Mammary epithelial cell (primary cell): ENCODE data around the gene SDK1.

Experiments used
- EZH2 ChIP-seq: IDR thresholded peaks from 2 replicates; pipeline ENCODE4 v1.6.1; 2012; ENCODE audit warnings: low read length, inconsistent platforms, borderline replicate concordance
- TF ChIP-seq, protein P1 (sequence below), 2 donors: IDR thresholded peaks in 1 of 2; conservative IDR thresholded peaks in 1 of 2; 2 replicates each; pipeline ENCODE4 v1.5.1; 2011 to 2012; ENCODE audit warnings: inconsistent platforms in 2 of 2, low read length in 2 of 2, mild to moderate bottlenecking in 2 of 2, control low read depth in 1 of 2, low read depth in 1 of 2; ENCODE audit not compliant: insufficient read depth in 1 of 2; ENCODE audit errors: extremely low read depth in 1 of 2

DNA sequence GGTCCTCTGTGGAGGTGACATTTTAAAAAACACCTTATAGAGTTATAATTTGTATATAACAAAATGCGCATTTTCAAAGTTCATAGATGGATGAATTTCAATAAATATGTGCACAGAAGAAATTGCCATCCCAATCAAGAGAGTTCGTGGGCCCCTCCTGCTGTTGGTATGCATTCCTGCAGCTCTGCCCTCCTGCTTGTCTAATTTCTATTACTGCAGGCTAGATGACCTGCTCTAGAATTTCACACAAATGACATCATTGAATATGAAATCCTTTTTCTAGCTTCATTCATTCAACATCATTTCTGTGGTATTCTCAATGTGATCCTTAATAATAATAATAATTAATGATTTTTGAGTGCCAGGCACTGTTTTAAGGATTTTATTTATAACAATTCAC lies 348.2 kb downstream of the SDK1 start:
- no peak for TF ChIP-seq EZH2
- TF ChIP-seq, protein P1, sequence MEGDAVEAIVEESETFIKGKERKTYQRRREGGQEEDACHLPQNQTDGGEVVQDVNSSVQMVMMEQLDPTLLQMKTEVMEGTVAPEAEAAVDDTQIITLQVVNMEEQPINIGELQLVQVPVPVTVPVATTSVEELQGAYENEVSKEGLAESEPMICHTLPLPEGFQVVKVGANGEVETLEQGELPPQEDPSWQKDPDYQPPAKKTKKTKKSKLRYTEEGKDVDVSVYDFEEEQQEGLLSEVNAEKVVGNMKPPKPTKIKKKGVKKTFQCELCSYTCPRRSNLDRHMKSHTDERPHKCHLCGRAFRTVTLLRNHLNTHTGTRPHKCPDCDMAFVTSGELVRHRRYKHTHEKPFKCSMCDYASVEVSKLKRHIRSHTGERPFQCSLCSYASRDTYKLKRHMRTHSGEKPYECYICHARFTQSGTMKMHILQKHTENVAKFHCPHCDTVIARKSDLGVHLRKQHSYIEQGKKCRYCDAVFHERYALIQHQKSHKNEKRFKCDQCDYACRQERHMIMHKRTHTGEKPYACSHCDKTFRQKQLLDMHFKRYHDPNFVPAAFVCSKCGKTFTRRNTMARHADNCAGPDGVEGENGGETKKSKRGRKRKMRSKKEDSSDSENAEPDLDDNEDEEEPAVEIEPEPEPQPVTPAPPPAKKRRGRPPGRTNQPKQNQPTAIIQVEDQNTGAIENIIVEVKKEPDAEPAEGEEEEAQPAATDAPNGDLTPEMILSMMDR (conservative IDR thresholded peaks at IDR 0.05 in 1 of 2, IDR thresholded peaks at IDR 0.05 in 1 of 2; ENCODE audit: extremely low read depth in 1 of 2, insufficient read depth in 1 of 2, low read depth in 1 of 2, low read length in 2 of 2): peak in 1 of 2 donors; percentile 6
